HG03469 (cell line): ENCODE results near the gene PRKAR1B.
"Not testable (repeated sequence)": the region's sequence is repeated elsewhere in the genome, so short reads cannot be mapped to it uniquely, and the experiment has no call there.

Source experiments
- ATAC-seq: cut with Tn5 transposase; IDR thresholded peaks from one replicate; pipeline ENCODE4 v1.9.1; 2021; ENCODE audit warnings: mild to moderate bottlenecking, moderate library complexity, moderate number of reproducible peaks; ENCODE audit not compliant: unreplicated experiment

The PRKAR1B gene

DNA sequence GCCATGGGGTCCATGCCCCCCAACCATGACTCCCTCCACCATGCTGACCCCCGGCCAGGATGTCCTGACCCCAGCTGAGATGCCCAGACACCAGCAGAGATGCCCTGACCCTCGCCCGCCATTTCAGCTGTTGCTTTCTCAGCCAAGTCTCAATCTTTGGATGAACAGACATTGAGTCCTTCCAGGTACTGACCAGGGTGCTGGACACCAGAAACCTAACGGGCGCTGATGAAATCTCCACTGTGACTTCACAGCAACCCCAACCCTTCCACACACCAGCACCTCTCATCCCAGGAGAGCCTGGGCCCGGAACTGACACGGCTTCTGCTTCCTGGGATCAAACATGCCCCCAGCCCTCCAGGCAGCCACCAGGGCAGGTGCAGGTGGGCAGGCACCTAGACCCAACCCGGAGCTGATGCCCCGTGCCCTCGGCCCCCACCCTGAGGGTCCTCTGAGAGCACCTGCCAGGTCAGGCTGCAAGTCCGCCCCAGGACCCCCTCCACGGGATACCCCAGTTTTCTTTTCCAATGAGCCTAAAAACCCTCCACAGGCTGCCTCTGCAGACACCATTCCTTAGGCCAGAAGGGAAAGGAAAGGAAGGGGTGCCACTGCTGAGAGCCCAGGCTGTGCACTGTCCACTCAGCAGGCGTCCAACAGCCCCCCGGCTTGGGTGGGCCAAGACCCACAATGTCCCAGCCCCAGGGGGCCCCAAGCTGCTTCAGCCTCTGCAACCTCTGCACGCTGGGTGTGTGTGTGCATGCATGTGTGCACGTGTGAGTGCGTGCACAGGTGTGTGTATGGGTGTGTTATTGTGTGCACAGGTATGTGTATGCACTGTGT lies 164.1 kb downstream of the PRKAR1B start:
- no peak for ATAC-seq

DNA sequence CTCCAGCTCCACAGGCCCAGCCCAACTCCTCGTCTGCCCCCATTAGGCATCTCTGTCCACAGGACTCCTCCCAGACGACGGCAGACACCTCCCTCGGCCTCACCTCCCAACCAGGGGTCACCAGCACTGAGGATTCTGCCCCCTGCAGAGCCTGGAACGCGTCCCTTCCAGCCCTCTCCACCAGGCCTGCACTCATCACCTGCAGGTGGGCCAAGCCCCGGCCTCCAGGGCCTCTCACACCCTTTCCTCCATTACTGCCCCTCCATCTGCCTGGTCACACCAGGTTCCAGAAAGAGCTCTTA lies 164.8 kb downstream of the PRKAR1B start:
- ATAC-seq: no peak

DNA sequence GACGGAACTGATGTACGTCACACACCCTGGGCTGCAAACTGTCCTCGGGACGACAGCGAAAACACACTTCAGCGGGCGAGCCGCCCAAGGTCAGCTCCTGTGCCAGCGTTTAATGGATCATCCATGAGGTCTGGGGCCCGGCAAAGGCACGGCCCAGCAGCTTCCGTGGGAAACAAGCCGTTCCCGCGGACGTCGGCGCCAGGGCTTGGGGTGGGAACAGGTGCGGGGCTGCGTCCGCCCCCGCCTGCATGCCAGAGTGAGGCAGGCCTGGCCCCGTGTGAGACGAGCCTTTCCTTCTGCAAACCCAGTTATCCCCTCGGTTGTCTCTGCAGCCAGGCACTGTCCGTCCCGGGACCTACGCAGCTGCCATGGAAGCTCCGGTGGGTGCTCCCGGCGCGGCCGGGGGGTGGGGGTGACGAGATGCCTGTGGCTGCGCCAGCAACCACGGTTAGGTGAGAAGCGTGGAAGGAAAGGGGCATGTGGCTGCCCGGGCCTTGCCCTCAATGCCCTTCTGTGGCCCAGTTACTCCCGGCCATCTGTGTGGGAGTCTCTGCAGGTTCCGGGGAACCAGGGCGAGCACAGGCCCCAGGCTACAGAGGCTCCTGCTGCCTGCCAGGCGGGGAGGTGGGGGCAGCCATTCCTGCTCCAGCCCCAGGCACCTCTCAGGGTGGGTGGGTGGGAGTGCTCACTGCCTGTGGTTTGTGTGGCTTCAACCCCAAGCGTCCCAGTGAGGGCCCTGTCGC lies 165.3 kb downstream of the PRKAR1B start:
- no peak for ATAC-seq

DNA sequence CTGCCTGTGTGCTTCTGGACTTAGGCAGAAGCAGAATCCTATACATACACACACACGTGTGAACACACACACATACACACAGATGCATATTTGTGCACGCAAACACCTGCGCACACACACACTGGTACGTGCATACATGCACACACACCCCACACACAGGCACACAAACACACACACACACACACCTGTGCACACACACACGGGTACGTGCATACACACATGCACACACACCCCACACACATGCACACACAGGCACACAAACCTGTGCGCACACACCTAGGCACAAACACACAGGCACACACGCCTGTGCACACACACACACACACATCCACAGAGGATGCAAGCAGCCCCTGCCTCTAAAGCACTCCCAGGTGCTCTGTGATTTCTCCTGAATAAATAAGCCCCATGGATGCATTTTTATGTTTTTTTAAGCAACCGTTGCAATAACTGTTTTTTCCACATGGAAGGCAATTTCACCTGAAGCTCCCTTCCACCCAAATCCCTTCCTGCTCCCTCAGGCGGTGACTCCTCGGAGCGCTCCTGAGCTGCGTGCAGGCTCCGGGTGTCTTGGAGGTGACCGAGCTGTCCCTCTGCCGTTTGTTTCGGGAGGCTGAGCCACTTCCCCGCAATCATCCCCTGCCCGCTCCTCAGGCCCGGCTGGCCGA lies 166.0 kb downstream of the PRKAR1B start:
- no peak for ATAC-seq

DNA sequence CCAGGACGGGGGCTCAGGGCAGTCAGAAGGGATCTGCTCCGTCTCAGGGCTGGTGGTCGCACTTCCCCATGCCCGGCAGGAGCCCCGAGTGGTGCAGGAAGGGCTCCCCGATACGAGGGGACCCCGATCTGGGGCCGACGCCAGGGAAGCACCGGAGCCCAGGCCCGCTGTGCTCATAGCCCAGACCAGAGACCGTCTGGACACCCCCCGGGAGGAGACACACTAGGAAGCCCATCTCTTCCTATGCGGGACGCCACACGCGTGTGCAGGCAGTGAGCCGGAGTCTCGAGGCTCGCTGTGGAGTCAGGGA lies 167.7 kb downstream of the PRKAR1B start:
- no peak for ATAC-seq

DNA sequence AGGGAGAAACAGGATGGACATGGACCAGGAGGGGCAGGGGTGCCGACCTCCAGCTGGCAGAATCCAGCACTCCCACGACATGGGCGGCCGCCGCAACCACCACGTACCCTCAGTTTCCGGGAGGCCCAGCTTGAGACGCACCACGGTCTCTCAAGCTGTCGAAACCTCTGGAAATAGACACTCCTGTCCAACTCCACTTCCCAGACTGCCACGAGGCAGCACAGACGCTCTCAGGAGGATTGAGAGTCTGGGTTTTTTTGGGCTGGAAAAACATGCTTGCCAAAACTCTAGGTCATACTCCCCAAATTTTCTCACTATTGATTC lies 169.6 kb downstream of the PRKAR1B start:
- ATAC-seq: no peak

DNA sequence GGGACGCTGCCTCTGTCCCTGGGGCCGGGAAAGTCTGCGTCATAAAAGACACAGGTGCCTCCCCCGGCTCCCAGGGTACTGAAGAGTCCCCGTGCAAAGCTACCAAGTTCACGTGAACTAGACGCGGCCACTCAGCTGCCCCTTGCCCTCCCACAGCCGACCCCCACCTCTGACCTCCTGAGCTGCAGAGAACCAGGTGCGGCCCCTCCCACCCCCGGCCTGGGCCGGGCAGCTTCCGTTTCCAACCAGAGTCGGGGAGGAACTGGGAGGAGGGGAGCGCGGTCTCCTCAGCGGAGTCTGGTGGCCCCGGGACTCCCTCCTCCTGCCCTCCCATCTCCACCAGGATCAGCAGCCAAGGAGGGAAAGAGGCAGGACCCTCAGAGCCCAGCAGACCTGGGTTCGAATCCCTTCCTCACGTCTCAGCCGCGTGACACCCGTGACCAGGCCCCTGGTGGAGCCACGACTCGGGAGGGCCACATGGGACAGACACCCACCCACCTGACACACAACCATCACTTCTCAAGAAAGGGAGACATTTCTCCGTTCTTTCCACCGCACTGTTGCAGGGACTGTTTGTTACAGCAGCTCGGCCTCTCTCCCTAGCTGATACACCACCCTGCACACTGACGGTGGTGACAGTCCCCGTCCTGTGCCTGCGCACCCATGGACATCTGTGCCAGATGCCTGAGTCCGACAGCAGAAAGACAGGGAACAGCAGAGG lies 170.1 kb downstream of the PRKAR1B start:
- no peak for ATAC-seq

DNA sequence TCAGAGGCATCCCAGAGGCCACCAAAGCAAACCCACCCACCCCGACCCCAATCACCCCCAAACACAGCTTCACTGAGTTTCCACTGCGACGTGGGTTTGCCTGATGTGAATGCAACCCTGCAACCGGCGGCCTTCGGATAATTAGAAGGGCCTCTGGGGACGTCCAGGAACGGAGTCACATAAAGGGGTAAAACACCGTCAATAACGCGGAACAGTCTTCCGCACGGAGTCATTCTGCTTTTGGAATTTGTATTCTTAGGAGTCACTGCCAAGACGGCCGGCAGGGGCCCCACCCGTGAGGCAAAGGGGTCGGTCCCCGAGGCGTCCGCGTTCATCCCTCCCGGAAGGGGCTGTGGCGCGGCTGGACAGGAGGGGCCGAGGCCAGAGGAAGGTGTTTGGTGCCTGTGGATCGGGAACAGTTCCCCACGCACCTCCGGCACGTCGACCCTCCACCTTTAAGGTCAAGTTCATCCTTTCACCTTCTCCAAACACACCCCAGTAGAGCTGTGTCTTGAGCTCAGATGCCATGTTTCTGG lies 170.7 kb downstream of the PRKAR1B start:
- ATAC-seq: no peak

DNA sequence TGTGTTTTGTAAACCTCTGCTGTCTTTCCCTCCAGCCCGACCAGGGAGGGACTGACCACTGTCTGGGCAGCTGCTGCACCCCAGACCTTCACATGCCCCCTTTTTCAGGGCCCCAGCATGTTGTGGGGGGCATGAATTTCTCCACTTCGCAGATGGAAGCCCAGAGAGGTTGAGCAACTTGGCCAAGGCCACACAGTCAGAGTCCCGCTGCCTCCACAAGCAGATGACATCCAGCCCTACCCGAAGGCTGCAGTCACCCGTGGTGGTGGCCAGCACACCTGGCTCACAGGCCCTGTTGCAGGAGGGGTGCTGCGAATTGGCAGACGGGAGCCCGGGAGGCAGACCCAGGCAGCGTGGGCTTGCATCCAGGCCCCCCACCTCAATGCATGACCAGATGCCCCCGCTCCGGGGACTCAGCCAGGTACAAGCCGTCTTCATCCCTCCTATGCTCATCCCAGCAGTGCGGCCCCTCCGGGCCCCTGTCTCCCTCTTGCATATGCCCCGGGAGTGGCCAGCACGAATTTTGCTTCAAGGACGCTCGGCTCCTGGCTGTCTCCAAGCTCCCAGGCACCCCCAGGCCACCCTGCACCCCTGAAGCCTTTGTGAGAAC lies 171.4 kb downstream of the PRKAR1B start:
- no peak for ATAC-seq

DNA sequence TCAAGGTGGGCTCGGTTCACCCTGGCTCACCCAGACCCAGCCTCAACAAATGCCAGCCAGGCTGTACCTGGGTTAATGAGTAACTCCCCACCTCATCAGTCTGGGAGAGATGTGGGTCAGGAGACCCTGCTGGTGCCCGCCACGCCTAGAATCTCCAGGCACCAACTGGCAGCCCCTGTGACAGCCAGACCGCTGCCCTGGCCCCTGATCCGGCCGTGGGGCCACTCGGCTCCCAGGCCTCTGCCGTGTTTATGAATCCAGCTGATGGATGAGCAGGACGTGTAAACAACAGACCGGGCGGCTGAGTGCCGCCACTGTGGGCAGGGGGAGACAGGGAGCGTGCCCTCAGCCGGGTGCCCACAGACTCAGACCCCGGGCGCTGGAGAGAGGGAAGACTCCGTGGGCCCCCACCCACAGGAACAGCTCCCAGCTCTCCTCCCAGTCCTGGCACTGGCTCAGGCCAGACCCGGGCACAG lies 173.4 kb downstream of the PRKAR1B start:
- no peak for ATAC-seq

DNA sequence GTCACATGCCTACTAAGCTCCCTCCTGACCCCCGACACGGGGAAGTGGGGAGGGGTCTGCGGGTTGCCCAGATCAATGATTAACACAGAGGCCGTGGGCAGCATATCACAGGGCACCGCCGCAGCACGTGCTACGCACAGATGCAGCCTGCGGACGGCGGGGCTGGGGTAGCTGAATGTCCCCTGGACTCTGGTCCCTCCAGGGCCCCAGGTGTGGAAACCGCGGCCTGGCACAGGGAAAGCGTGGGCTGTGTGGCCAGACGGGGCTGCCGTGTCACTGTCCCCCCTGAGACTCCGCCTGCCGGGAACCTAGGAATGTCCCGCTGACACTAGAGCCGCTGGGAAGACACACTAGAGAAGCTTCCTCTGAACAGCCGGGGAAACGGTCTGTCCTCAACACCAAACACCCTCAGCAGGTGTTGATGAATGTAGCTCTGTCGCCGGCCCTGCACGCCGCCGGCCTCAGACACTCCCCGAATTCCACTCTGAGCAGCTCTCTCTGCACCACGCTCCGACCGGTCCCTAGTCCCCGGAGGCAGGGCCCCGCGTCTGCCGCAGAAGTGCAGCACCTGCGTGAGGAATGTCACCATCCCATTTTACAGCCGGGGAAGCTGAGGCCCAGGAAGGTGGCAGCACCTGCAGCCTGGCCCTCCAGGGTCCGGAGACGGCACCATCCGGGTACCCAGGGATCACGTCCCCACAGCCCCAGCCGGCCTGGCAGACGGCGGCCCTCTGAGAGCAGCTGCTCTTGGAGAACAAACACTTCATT lies 174.0 kb downstream of the PRKAR1B start:
- no peak for ATAC-seq

DNA sequence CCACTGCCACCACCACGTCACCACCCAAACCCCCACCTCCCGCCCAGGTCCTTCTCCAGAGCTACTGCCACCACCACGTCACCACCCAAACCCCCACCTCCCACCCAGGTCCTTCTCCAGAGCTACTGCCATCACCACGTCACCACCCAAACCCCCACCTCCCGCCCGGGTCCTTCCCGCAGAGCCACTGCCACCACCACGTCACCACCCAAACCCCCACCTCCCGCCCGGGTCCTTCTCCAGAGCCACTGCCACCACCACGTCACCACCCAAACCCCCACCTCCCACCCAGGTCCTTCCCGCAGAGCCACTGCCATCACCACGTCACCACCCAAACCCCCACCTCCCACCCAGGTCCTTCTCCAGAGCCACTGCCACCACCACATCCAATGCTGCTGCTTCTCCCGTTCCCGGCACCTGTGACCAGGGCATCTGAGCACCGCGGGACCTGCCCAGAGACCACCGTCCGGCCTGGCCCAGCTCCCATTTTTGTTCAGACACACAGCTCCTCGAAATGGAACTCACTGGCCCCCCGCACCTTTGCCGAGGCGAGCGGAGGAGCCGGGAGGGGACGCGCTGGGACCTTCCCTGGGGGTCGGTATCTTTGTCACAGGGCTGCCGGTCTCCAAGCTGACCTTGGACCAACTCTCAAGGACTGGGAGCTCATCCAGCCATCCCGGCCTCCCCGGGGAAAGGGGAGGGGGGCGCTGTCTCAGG lies 174.8 kb downstream of the PRKAR1B start:
- ATAC-seq: not testable (repeated sequence)

DNA sequence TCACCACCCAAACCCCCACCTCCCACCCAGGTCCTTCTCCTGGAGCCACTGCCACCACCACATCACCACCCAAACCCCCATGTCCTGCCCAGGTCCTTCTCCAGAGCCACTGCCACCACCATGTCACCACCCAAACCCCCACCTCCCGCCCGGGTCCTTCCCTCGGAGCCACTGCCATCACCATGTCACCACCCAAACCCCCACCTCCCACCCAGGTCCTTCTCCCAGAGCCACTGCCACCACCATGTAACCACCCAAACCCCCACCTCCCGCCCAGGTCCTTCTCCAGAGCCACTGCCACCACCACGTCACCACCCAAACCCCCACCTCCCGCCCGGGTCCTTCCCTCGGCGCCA lies 175.5 kb downstream of the PRKAR1B start:
- not testable (repeated sequence) for ATAC-seq

DNA sequence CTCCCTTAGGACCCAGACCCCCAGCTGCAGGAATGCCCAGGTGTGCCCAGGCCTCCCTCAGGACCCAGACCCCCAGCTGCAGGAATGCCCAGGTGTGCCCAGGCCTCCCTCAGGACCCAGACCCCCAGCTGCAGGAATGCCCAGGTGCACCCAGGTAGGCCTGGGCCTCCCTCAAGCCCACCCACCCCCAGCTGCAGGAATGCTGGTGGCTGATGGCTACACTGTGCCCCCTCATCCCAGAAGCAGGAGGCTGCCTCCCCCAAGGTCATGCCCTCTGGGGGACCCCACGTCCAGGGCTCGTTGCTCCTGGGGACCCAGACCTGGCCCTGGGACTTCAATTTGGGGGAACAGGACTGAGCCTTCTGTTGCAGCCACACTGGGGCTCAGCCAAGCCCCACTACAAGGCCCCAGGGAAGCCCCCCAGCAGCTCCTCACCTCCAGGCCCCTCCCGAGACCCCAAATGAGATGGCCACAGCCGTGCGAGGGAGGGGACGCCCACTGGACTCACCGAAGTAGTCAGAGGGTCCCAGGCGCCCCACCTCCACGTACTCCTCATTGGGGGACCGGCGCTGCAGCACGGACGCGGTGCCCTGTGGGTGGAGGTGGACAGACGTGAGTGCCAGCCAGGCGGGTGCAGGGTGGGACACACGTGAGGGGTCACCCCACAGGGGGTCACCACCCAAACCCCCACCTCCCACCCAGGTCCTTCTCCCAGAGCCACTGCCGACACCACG lies 176.0 kb downstream of the PRKAR1B start:
- no peak for ATAC-seq

DNA sequence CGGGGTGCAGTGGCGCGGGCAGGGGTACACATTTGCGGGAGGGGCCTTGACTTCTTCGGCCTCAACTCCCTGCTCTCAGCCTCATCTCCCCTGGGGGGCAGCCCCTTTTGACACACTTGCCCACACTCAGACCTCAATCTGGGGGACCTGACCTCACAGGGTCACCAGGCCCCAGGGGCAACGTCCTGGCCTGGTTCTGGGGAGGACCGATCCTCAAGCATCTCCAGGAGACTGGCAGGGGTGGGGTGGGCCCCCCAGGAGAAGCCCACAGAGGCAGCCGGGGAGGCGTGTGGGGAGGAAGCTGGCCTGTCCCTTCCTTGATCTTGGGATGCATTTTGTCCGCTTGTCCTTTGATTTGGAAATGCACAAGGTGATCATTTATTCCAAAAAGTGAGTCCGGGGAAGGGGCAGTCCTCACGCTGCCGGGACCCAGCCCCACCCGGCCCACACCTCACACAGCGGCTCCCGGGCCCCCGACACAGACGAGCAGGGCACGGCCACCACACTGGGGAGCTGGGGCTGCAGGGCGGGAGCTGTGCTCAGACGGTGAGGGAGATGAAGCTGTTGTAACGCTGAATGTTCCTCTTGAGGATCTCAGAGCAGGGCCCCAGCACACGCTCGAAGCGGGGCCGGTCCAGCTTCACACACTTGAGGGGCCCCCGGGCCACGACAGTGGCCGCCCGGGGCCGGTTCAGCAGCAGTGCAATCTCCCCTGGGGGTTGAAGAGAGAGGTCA lies 177.0 kb downstream of the PRKAR1B start:
- no peak for ATAC-seq

DNA sequence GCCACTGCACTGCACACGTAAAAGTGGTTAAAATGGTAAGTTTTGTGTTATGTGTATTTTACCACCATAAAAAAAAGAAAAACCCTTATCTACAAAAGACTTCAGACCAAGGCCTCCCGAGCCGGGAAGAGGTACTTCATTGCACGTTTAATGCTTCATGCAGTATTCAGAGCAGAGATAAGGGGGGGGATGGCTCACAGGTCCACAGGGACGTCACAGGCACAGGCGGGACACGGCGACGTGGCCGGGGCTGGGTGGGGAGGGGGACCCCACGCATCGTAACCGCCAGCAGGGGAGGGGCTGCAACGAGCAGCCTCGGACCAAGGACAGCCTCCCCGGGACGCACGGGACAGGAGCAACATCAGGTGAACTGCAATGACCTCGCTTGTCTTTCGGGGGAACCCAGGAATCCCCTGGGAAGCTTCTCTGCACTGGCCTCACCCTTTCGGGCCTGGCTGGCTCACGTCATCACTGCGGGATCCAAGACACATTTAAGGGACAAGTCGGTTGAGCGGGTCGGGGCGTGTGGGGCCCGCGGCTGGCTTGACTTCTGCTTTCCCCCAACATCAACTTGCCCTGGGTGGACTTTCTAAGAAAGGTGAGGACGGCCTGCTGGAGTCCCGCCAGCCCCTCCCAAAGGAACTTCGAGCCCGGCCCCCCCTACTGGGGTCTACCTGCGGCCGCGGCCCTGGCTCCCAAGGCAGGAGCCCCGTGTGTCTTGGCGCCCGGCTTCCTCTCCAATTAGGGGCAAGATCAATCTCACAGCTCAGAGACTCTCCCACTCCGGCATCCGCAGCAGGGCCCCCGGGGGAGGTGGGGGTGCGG lies 177.8 kb downstream of the PRKAR1B start:
- no peak for ATAC-seq

DNA sequence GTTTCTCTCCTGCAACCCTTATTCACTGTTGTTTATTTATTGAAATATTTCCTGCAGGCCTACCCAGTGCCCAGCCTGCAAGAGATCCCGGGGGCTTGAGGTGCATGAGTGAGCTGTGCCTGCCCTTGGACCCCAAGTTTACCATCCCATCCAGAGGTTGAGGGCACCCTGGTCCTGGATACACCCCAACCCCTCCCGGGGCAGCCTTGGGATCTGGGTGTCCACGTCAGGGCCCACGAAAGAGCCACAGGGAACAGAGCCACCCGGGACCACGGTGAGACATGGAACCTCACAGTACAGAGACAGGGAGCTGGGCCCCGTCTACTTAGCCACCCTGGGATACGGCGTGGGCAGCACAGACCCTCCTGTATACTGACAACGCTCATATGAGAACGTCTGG lies 178.7 kb downstream of the PRKAR1B start:
- no peak for ATAC-seq
